Measurements from ENCODE around the gene CD2BP2.
"Not testable (repeated sequence)": the region's sequence is repeated elsewhere in the genome, so short reads cannot be mapped to it uniquely, and the experiment has no call there.

Gene CD2BP2

DNA sequence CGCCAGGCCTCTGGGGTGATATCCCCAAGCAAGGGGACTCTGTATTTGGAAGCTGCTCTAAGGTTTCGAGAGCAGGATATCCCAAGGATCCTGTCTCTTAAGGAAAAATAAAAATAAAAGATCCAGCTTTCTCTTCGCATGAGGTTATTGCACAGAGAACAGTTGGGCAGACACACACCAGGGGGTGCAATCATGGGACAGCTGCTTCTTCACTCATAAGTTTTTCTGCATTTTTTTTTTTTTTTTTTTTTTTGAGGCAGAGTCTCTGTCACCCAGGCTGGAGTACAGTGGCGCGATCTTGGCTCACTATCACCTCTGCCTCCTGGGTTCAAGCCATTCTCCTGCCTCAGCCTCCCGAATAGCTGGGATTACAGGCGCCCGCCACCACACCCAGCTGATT, 13.1 kb downstream of the CD2BP2 start:
- not testable (repeated sequence) for DNase-seq

DNA sequence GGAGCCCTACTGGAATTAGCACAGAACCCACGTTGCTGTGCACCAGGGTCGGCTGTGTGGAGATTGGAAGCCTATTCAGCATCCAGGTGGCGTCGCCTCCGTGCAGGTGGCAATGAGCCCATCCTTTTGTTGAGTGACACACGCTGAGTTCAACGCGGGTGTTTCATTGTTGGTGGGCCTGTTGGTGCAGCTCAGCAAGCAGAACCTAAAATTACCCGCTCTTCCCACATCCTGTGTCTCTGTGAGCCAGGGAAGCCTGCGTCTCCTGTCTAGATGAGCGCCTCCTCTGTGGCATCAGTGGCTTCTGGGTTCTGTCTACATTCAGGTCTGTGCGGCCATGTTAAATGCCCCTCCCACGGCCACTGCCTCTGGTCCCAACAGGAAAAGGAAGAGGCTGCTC, 14.5 kb downstream of the CD2BP2 start:
- no peak for DNase-seq

DNA sequence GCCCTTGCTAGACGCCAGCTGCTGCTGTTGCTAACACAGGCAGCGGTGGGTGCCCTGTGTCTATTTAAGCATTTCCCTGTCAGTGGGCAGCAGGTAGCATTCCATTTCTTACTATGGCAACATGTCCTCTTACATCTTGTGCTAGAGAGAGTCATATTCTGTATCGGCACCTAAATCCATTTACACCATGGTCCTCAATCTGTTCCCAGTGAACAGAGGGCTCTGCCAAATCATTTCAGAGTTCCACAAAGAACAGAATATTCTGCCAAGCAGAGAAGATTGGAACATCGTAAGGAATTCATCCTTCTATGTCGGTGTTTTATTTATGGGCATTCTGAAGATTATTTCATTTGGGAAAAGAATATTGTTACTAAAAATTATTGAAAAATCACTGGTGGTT, 16.4 kb downstream of the CD2BP2 start:
- DNase-seq = not testable (repeated sequence)

DNA sequence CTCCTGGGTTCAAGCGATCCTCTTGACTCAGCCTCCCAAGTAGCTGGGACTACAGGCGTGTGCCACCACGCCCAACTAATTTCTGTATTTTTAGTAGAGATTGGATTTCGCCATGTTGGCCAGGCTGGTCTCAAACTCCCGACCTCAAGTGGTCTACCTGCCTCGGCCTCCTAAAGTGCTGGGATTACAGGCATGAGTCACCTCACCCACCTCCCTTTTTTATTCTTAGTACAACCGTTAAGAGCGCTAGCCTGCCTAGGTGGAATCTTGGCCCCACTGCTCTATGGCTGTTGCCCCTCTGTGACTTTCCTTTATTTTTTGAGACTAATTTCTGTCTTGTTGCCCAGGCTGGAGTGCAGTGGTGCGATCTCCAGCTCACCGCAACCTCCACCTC, 17.1 kb downstream of the CD2BP2 start:
- not testable (repeated sequence) for DNase-seq

- DNase-seq = peak; percentile 64
Measured at GRCh38 chr16:30335598-30336474, 19.3 kb downstream of the CD2BP2 start.

- peak; percentile 90 for DNase-seq
Measured at GRCh38 chr16:30335028-30335597, 20.0 kb downstream of the CD2BP2 start.

DNA sequence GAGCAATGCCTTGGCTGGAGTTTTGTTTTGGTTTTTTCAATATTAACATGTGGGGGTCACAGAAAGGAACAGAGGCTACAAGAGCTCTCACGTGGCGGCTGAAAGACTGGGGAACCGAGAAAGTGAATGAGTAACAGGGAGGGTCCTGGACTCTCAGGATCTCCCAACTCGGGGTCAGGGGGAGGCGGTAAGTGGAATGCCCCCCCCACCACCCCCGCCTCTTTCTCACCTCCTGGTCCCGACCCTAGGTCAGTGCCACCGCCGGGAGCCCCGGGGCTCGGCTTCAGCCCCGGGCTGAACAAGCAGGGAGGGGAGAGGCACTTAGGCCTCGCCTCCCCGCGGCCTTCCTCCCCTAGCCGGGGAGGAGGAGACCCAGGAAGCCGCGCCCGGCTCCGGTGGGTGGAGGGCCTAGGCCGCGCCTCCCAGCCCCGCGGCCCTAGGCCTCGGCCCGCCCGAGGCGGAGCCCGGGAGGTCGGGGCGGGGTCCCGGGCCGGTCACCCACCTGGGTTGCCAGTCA, 20.6 kb downstream of the CD2BP2 start:
- peak; percentile 87 for DNase-seq

DNA sequence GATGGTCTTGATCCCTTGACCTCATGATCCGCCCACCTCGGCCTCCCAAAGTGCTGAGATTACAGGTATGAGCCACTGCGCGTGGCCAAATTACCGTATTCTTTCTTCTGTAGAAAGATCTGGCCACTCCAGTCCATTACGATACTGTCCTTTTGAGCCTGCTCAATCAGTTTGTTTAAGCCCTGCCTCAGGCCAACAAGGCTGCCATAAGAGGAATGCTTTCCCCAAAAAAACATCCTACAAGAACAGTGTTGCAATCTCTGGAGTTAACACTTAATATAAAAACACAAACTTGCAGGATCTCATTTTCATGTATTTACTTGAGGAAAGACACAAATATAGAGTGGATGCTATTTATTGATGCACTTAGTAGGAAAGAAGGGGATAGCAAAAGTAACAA, 30.9 kb downstream of the CD2BP2 start:
- not testable (repeated sequence) for DNase-seq

DNA sequence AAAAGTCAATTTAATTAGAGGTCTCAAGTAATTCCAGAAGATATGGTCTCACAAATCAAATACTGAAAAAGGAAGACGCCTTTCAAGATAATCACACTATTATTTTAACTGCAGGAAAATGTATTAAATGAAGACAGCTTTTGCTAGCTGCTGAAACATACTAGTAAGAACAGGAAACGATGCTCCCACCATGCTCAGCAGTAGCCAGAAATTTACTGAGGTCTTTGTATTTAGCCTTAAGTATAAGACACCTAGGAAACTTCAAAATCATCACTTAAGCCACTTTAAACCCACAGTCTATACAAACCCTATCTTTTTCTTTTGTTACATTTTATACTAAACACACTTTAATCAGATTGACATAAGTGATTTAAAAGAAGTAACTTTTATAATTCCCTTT, 36.5 kb downstream of the CD2BP2 start:
- not testable (repeated sequence) for DNase-seq

- DNase-seq = not testable (repeated sequence)
Measured at GRCh38 chr16:30310937-30311336, 44.2 kb downstream of the CD2BP2 start.

DNA sequence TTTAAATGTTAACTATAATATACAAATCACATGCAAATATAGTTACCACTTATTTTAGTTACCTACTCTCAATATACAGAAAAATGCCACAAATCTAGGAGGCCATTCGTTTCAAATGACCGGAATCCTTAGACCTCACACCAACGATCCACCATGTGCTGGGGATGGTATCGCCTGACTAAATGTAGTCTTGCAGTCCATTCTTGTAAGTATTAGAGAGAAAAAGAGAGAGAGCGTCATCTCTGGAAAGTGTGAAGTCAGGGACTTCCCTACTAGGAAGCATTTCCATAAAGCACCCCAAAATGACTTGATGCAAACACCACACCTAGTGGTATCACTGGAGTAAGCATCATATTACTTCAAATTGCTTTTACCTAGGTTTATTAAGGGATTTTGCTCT, 45.9 kb downstream of the CD2BP2 start:
- not testable (repeated sequence) for DNase-seq

Data from activated CD8-positive, alpha-beta memory T cell treated with anti-CD3 and anti-CD28 coated beads, Interleukin-2, amount 50 U/mL, for 48 hours (primary cell).